Germinal center (tissue), 1 donor: ENCODE data around the gene TMEM119.
"Not testable (repeated sequence)": the region's sequence is repeated elsewhere in the genome, so short reads cannot be mapped to it uniquely, and the experiment has no call there.

ENCODE experiments used
- DNase-seq: peaks from one replicate; pipeline ENCODE4 v3.0.0; 2012; ENCODE audit warnings: mixed read lengths, low spot score

TMEM119 gene

GRCh38 chr12:108634341-108634751 lies 36.5 kb upstream of the TMEM119 start:
- DNase-seq: peak; percentile 40

- DNase-seq: peak; percentile 91
Measured at GRCh38 chr12:108633534-108634248, 35.8 kb upstream of the TMEM119 start, which contains the start of gene SELPLG. Gene SELPLG, minus strand, starts transcription at chr12:108633894. Its CDS starts 9,587 bp downstream, at chr12:108624307.

GRCh38 chr12:108633081-108633533 lies 35.2 kb upstream of the TMEM119 start:
- no peak for DNase-seq

- not testable (repeated sequence) for DNase-seq
Measured at GRCh38 chr12:108631261-108631660, 33.4 kb upstream of the TMEM119 start.

GRCh38 chr12:108630481-108631207 lies 32.8 kb upstream of the TMEM119 start:
- DNase-seq: no peak

GRCh38 chr12:108629824-108630476 lies 32.1 kb upstream of the TMEM119 start:
- no peak for DNase-seq

GRCh38 chr12:108629151-108629550 lies 31.3 kb upstream of the TMEM119 start:
- DNase-seq: no peak

- no peak for DNase-seq
Measured at GRCh38 chr12:108627134-108627920, 29.4 kb upstream of the TMEM119 start.

GRCh38 chr12:108625228-108625627 lies 27.3 kb upstream of the TMEM119 start:
- DNase-seq: no peak

GRCh38 chr12:108623577-108623976 lies 25.7 kb upstream of the TMEM119 start:
- no peak for DNase-seq

GRCh38 chr12:108622921-108623514 lies 25.1 kb upstream of the TMEM119 start:
- DNase-seq: no peak

- no peak for DNase-seq
Measured at GRCh38 chr12:108622421-108622820, 24.5 kb upstream of the TMEM119 start.

GRCh38 chr12:108621161-108621560 lies 23.3 kb upstream of the TMEM119 start:
- no peak for DNase-seq

GRCh38 chr12:108620236-108620879 lies 22.5 kb upstream of the TMEM119 start:
- DNase-seq: no peak

- no peak for DNase-seq
Measured at GRCh38 chr12:108619369-108620160, 21.7 kb upstream of the TMEM119 start.

GRCh38 chr12:108618953-108619274 lies 21.0 kb upstream of the TMEM119 start:
- not testable (repeated sequence) for DNase-seq

GRCh38 chr12:108618079-108618952 lies 20.4 kb upstream of the TMEM119 start:
- peak; percentile 83 for DNase-seq

- peak; percentile 48 for DNase-seq
Measured at GRCh38 chr12:108616941-108617858, 19.3 kb upstream of the TMEM119 start.
